Adrenal gland (tissue), 12 donors: ENCODE measurements around the gene RABGAP1L. TPM values are rescaled to one million over a fixed set of nuclear protein-coding genes. Genes with fewer than 3 reads are reported as not detected.

Source experiments
- DNase-seq, 7 donors: peaks; one replicate each; pipeline ENCODE4 v3.0.0-alpha.2; 2019 to 2020
- H3K27ac ChIP-seq, 5 donors: fragments of 200-600 bp; sonication (generic) in 4 of 5; 1 replicate in 3 of 5; 2 replicates in 2 of 5; pipeline versions ENCODE4 v1.5.1 to v1.8.0; 2016 to 2020; ENCODE audit warnings: mild to moderate bottlenecking in 1 of 5
- H3K27me3 ChIP-seq: fragments of 200-600 bp; 2 replicates; pipeline ENCODE4 v1.8.0; 2021
- H3K36me3 ChIP-seq, 2 donors: fragments of 200-600 bp; replicated peaks in 1 of 2; 1 replicate in 1 of 2; 2 replicates in 1 of 2; pipeline versions ENCODE4 v1.5.1 to v1.8.0; 2018 to 2022
- H3K4me1 ChIP-seq, 2 donors: fragments of 200-600 bp; replicated peaks in 1 of 2; 1 replicate in 1 of 2; 2 replicates in 1 of 2; pipeline versions ENCODE4 v1.5.1 to v1.8.0; 2018 to 2021
- H3K4me3 ChIP-seq, 4 donors: fragments of 200-600 bp; sonication (generic) in 3 of 4; one replicate each; pipeline ENCODE4 v1.5.1; 2016 to 2018
- H3K9me3 ChIP-seq, 3 donors: fragments of 200-600 bp; sonication (generic) in 1 of 3; replicated peaks in 1 of 3; 1 replicate in 2 of 3; 2 replicates in 1 of 3; pipeline versions ENCODE4 v1.5.1 to v1.8.0; 2016 to 2021
- CTCF ChIP-seq, 6 experiments: fragments of 450-650 bp in 4 of 6; fragments of 200-600 bp in 2 of 6; sonication (generic) in 1 of 6; IDR thresholded peaks; 1 replicate in 5 of 6; 2 replicates in 1 of 6; pipeline versions ENCODE4 v1.5.1 to v1.8.0; 2016 to 2021; ENCODE audit warnings: antibody characterized with exemption in 6 of 6, mild to moderate bottlenecking in 2 of 6, moderate library complexity in 1 of 6
- POLR2A ChIP-seq, 2 donors: fragments of 450-650 bp; IDR thresholded peaks; one replicate each; pipeline ENCODE4 v1.6.1; 2017; ENCODE audit warnings: antibody characterized with exemption in 2 of 2, mild to moderate bottlenecking in 2 of 2, moderate library complexity in 1 of 2
- WGBS, 4 donors: extraction: QIAGEN DNeasy Blood & Tissue Kit in 2 of 4; methylation state at CpG; one replicate each; pipeline versions ENCODE4 v1.1.5 to v1.1.7; 2013 to 2017; 5-methylcytosine and 5-hydroxymethylcytosine counted together
- intact Hi-C, 2 donors: fragments of 100-400 bp; cut with DNase I; formaldehyde crosslinking; loops; one replicate each; pipeline versions ENCODE4 v1.14.1 to v1.15.0; 2022 to 2023
- polyA plus RNA-seq, 3 donors: library from polyadenylated mRNA; stranded (reverse); fragments of 200-250 nt in 2 of 3; fragments of 350-450 nt in 1 of 3; fragmentation: Illumina TruSeq in 1 of 3; extraction: RNeasy Lipid Tissue Mini Kit (QIAGEN cat#74804) in 1 of 3; gene quantifications; one replicate each; pipeline ENCODE4 v1.2.3, GENCODE V29; 2013 to 2014
- total RNA-seq, 9 donors: library from RNA; depleted of rRNA in 4 of 9; stranded (reverse); fragments of >200 nt in 4 of 9; fragments of 120-200 nt in 1 of 9; fragmentation: NEBNext Ultra II Directional in 1 of 9; extraction: Animal tissue kit (Norgen Biotek cat#: 25700) in 1 of 9; gene quantifications; one replicate each; pipeline versions ENCODE4 v1.1.0 to v1.2.4, GENCODE V29; 2013 to 2023
- donor health status: healthy with polysubstance abuse.
- donor health status: Bipolar disorder and iron deficiency.
- donor health status: DM: yes; HTN: yes; CAD: no.
- donor health status: DM: no; HTN: no; CAD: no.
- donor health status: DM: no; HTN: no; CAD: no.
- donor health status: DM: yes; HTN: yes; CAD: no.

The RABGAP1L gene
- total and polyA plus RNA-seq, 12 donors: 10.4 to 29.9 (median 19.7) TPM

GRCh38 chr1:174274884-174275283, 115.6 kb downstream of the RABGAP1L start:
- TF ChIP-seq POLR2A (IDR thresholded peaks at IDR 0.05) (no peak), CTCF (IDR thresholded peaks at IDR 0.05) (no peak)
- 93 to 98% (median 96%) methylated on average over 2 of the region's 2 CpGs for WGBS, 4 donors
- Histone ChIP-seq H3K27ac (no peak overlapping the region), H3K9me3 (no peaks in the 10 kb centered on the region), H3K4me1 (no peaks in the 10 kb centered on the region), H3K27me3 (no peaks in the 10 kb centered on the region), H3K36me3 (no peaks in the 10 kb centered on the region), H3K4me3 (no peak overlapping the region)
- intact Hi-C loops: no loop called here
- DNase-seq: no peak

- intact Hi-C loops: no loop called here
- Histone ChIP-seq H3K4me1 (no peaks in the 10 kb centered on the region), H3K4me3 (no peak overlapping the region), H3K36me3 (no peaks in the 10 kb centered on the region), H3K27ac (no peak overlapping the region), H3K9me3 (no peaks in the 10 kb centered on the region), H3K27me3 (no peaks in the 10 kb centered on the region)
- no peak for DNase-seq
- 94 to 100% (median 95%) methylated on average over 1 of the region's 1 CpG for WGBS, 4 donors
- TF ChIP-seq POLR2A (IDR thresholded peaks at IDR 0.05) (no peak), CTCF (IDR thresholded peaks at IDR 0.05) (no peak)
Observed at GRCh38 chr1:174276087-174276486, 116.8 kb downstream of the RABGAP1L start.

- no peak for DNase-seq
- H3K4me1 ChIP-seq: no peaks in the 10 kb centered on the region
- 96 to 100% (median 97%) methylated on average over 2 of the region's 2 CpGs for WGBS, 4 donors
- H3K36me3 ChIP-seq: no peaks in the 10 kb centered on the region
- H3K27me3 ChIP-seq: no peaks in the 10 kb centered on the region
- H3K27ac ChIP-seq: no peak overlapping the region
- H3K9me3 ChIP-seq: no peaks in the 10 kb centered on the region
- no peak overlapping the region for H3K4me3 ChIP-seq
- intact Hi-C loops: no loop called here
- TF ChIP-seq POLR2A (IDR thresholded peaks at IDR 0.05) (no peak), CTCF (IDR thresholded peaks at IDR 0.05) (no peak)
Observed at GRCh38 chr1:174284052-174284451, 124.7 kb downstream of the RABGAP1L start.

- intact Hi-C loops: no loop called here
- H3K36me3 ChIP-seq: no peaks in the 10 kb centered on the region
- 93 to 100% (median 100%) methylated on average over 1 of the region's 1 CpG for WGBS, 4 donors
Observed at GRCh38 chr1:174286042-174286441, 126.7 kb downstream of the RABGAP1L start.

More at GRCh38 chr1:174286042-174286441, 126.7 kb downstream of the RABGAP1L start:
- no peak for DNase-seq
- TF ChIP-seq POLR2A (IDR thresholded peaks at IDR 0.05) (no peak), CTCF (IDR thresholded peaks at IDR 0.05) (no peak)
- Histone ChIP-seq H3K27me3 (no peaks in the 10 kb centered on the region), H3K9me3 (peaks cover 0 to 4% (median 0%) of the 10 kb centered on the region in 3 donors), H3K4me3 (no peak overlapping the region), H3K27ac (no peak overlapping the region), H3K4me1 (no peaks in the 10 kb centered on the region)
